Upper lobe of left lung (tissue), 4 donors: ENCODE data around the gene GNA12.

Experiments used
- EP300 ChIP-seq, 4 donors: sonication (generic); formaldehyde crosslinking; IDR thresholded peaks; one replicate each; pipeline ENCODE4 v1.5.1; 2017; ENCODE audit warnings: antibody characterized with exemption in 4 of 4, control low read depth in 2 of 4
- POLR2A ChIP-seq, 4 donors: fragments of 450-650 bp; IDR thresholded peaks; one replicate each; pipeline ENCODE4 v1.5.1; 2016 to 2017; ENCODE audit warnings: antibody characterized with exemption in 4 of 4, mild to moderate bottlenecking in 2 of 4
- POLR2AphosphoS5 ChIP-seq, 2 donors: sonication (generic); formaldehyde crosslinking; IDR thresholded peaks; one replicate each; pipeline ENCODE4 v1.5.1; 2017; ENCODE audit warnings: antibody characterized with exemption in 2 of 2
- TF ChIP-seq, protein P1 (sequence below), 6 experiments: fragments of 450-650 bp in 4 of 6; fragments of 200-600 bp in 2 of 6; sonication (generic) in 2 of 6; IDR thresholded peaks; one replicate each; pipeline ENCODE4 v1.5.1; 2016 to 2019; ENCODE audit warnings: antibody characterized with exemption in 6 of 6

DNA sequence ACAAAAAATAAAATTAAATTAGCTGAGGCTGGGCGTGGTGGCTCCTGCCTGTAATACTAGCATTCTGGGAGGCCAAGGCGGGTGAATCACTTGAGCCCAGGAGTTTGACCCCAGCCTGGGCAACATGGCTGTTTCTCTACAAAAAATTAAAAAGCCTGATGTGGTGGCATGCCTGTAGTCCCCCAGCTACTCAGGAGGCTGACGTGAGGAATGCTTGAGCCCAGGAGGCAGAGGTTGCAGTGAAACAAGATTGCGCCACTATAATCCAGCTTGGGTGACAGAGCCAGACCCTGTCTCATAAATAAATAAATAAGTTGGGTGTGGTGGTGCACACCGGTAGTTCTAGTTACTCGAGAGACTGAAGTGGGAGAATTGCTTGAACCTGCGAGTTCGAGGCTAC is 65.1 kb downstream of the GNA12 start:
- TF ChIP-seq POLR2A (IDR thresholded peaks at IDR 0.05) (no peak), POLR2AphosphoS5 (IDR thresholded peaks at IDR 0.05) (no peak), EP300 (IDR thresholded peaks at IDR 0.05) (no peak)
- TF ChIP-seq, protein P1, sequence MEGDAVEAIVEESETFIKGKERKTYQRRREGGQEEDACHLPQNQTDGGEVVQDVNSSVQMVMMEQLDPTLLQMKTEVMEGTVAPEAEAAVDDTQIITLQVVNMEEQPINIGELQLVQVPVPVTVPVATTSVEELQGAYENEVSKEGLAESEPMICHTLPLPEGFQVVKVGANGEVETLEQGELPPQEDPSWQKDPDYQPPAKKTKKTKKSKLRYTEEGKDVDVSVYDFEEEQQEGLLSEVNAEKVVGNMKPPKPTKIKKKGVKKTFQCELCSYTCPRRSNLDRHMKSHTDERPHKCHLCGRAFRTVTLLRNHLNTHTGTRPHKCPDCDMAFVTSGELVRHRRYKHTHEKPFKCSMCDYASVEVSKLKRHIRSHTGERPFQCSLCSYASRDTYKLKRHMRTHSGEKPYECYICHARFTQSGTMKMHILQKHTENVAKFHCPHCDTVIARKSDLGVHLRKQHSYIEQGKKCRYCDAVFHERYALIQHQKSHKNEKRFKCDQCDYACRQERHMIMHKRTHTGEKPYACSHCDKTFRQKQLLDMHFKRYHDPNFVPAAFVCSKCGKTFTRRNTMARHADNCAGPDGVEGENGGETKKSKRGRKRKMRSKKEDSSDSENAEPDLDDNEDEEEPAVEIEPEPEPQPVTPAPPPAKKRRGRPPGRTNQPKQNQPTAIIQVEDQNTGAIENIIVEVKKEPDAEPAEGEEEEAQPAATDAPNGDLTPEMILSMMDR (IDR thresholded peaks at IDR 0.05): no peak
